Esophagus muscularis mucosa (tissue), 3 donors: ENCODE data around the gene LRP5.

Experiments used
- POLR2A ChIP-seq: fragments of 450-650 bp; IDR thresholded peaks from one replicate; pipeline ENCODE4 v1.6.1; 2017; ENCODE audit warnings: antibody characterized with exemption, moderate library complexity, mild to moderate bottlenecking, low read depth
- POLR2AphosphoS5 ChIP-seq, 2 donors: sonication (generic); formaldehyde crosslinking; IDR thresholded peaks; one replicate each; pipeline ENCODE4 v1.6.1; 2017; ENCODE audit warnings: antibody characterized with exemption in 2 of 2
- TF ChIP-seq, protein P1 (sequence below), 3 experiments: fragments of 200-600 bp in 2 of 3; fragments of 450-650 bp in 1 of 3; sonication (generic) in 2 of 3; IDR thresholded peaks; one replicate each; pipeline ENCODE4 v1.5.1; 2017 to 2019; ENCODE audit warnings: antibody characterized with exemption in 3 of 3, mild to moderate bottlenecking in 2 of 3, moderate library complexity in 1 of 3

- TF ChIP-seq, protein P1, sequence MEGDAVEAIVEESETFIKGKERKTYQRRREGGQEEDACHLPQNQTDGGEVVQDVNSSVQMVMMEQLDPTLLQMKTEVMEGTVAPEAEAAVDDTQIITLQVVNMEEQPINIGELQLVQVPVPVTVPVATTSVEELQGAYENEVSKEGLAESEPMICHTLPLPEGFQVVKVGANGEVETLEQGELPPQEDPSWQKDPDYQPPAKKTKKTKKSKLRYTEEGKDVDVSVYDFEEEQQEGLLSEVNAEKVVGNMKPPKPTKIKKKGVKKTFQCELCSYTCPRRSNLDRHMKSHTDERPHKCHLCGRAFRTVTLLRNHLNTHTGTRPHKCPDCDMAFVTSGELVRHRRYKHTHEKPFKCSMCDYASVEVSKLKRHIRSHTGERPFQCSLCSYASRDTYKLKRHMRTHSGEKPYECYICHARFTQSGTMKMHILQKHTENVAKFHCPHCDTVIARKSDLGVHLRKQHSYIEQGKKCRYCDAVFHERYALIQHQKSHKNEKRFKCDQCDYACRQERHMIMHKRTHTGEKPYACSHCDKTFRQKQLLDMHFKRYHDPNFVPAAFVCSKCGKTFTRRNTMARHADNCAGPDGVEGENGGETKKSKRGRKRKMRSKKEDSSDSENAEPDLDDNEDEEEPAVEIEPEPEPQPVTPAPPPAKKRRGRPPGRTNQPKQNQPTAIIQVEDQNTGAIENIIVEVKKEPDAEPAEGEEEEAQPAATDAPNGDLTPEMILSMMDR (IDR thresholded peaks at IDR 0.05): no peak
- TF ChIP-seq POLR2A (no peak), POLR2AphosphoS5 (IDR thresholded peaks at IDR 0.05) (no peak)
These were observed 126.4 kb downstream of the LRP5 start for GRCh38 chr11:68438658-68439259.
